Left ventricle myocardium inferior (tissue), 1 donor: Measurements from ENCODE around the gene GPRC5C. TPM values are rescaled to one million over a fixed set of nuclear protein-coding genes. Genes with fewer than 3 reads are reported as not detected.

Source experiments
- DNase-seq: peaks from one replicate; pipeline ENCODE4 v3.0.0-alpha.2; 2020
- H3K27ac ChIP-seq: fragments of 200-600 bp; replicated peaks from 2 replicates; pipeline ENCODE4 v1.8.0; 2021
- H3K27me3 ChIP-seq: fragments of 200-600 bp; 2 replicates; pipeline ENCODE4 v1.8.0; 2021; ENCODE audit warnings: low read depth
- H3K36me3 ChIP-seq: fragments of 200-600 bp; 2 replicates; pipeline ENCODE4 v1.8.0; 2021
- H3K4me1 ChIP-seq: fragments of 200-600 bp; 2 replicates; pipeline ENCODE4 v1.8.0; 2021
- H3K4me3 ChIP-seq: fragments of 200-600 bp; 2 replicates; pipeline ENCODE4 v1.8.0; 2021; ENCODE audit warnings: mild to moderate bottlenecking, moderate library complexity
- H3K9me3 ChIP-seq: fragments of 200-600 bp; replicated peaks from 2 replicates; pipeline ENCODE4 v1.8.0; 2021
- intact Hi-C: fragments of 100-400 bp; cut with micrococcal nuclease; formaldehyde crosslinking; loops from one replicate; pipeline ENCODE4 v1.11.0; 2022
- total RNA-seq: library from RNA; stranded (reverse); fragmentation: NEBNext Ultra II Directional; extraction: Animal tissue kit (Norgen Biotek cat#: 25700); gene quantifications from one replicate; pipeline ENCODE4 v1.2.1, GENCODE V29; 2021
- TF ChIP-seq, protein P1 (sequence below): fragments of 200-600 bp; IDR thresholded peaks from 2 replicates; pipeline ENCODE4 v1.8.0; 2021; ENCODE audit warnings: antibody characterized with exemption, mild to moderate bottlenecking, borderline replicate concordance
- donor health status: DM: no; HTN: yes; CAD: no; lungs with severe emphysema.

GPRC5C gene
- total RNA-seq, 1 donor from 2014 or later: 32.0 TPM

DNA sequence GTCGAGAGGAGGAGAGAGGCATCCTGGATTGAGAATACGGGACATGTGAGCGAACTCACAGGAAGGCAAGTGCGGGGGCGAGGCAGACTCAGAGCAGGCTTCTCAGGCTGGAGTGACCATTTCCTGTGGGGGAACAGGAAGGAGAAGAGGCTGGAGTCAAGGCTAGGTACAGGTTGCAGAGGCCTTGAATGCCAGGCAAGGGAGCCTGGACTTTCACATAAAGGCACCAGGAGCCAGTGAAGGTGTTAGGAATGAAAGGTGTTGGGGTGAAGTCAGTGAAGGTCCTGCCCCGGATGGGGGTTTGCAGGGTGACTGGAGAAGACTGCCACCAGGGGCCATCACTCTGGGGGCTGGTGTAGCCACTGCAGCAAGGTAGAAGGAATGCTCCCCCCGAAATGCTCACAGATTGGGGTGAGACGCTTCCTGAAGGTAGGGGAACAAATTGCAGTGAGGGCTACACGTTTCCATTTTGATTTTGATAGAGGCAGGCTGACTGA lies 5.3 kb upstream of the GPRC5C start:
- intact Hi-C loops: no loop called here

DNA sequence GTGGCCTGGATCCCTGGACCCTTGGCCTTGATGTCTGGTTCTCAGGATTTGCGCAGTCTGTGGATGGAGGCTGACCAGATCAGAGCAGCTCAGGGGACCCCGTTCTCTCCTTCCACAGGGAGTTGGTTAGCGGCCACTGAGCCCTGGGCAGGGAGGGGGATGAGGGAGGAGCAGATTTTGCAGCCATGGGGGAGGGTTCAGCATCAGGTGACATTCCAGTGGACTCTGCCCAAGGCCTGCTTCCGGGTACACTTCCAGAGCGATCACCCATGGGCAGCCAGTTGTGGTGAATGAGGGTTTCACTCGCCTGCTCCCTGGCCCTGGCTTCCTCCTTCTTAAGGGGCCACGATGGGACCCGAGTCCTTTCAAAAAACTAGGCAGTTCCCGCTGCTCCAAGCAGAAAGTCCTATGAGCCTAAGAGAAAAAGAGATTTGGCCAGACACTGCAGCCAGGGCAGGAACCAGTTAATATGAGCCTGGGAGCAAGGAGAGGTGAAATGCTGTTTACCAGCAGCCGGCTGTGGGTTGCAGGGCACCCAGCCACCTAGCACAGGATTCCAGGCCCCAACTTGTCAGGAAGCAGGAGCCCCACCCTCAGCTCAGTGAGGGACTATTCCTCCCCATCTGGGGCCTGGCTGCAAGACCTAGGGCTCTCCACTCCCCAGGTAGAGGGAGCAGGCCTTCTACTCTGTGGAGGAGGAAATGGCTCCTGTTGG lies 4.7 kb upstream of the GPRC5C start:
- no peaks in the 10 kb centered on the region for H3K9me3 ChIP-seq
- H3K27me3 ChIP-seq: peaks cover 5% of the 10 kb centered on the region
- H3K27ac ChIP-seq: peak overlapping the region; percentile 84
- TF ChIP-seq, protein P1, sequence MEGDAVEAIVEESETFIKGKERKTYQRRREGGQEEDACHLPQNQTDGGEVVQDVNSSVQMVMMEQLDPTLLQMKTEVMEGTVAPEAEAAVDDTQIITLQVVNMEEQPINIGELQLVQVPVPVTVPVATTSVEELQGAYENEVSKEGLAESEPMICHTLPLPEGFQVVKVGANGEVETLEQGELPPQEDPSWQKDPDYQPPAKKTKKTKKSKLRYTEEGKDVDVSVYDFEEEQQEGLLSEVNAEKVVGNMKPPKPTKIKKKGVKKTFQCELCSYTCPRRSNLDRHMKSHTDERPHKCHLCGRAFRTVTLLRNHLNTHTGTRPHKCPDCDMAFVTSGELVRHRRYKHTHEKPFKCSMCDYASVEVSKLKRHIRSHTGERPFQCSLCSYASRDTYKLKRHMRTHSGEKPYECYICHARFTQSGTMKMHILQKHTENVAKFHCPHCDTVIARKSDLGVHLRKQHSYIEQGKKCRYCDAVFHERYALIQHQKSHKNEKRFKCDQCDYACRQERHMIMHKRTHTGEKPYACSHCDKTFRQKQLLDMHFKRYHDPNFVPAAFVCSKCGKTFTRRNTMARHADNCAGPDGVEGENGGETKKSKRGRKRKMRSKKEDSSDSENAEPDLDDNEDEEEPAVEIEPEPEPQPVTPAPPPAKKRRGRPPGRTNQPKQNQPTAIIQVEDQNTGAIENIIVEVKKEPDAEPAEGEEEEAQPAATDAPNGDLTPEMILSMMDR: no peak
- no peak for DNase-seq
- intact Hi-C loops: no loop called here
- H3K4me1 ChIP-seq: peaks cover 72% of the 10 kb centered on the region
- H3K4me3 ChIP-seq: peak overlapping the region; percentile 9
- H3K36me3 ChIP-seq: no peaks in the 10 kb centered on the region

More for the DNA sequence above, 5.3 kb upstream of the GPRC5C start:
- H3K4me1 ChIP-seq: peaks cover 66% of the 10 kb centered on the region
- no peaks in the 10 kb centered on the region for H3K9me3 ChIP-seq
- peak overlapping the region; percentile 84 for H3K27ac ChIP-seq
- H3K4me3 ChIP-seq: no peak overlapping the region
- TF ChIP-seq, protein P1: no peak
- no peaks in the 10 kb centered on the region for H3K36me3 ChIP-seq
- no peak for DNase-seq
- H3K27me3 ChIP-seq: peaks cover 5% of the 10 kb centered on the region

DNA sequence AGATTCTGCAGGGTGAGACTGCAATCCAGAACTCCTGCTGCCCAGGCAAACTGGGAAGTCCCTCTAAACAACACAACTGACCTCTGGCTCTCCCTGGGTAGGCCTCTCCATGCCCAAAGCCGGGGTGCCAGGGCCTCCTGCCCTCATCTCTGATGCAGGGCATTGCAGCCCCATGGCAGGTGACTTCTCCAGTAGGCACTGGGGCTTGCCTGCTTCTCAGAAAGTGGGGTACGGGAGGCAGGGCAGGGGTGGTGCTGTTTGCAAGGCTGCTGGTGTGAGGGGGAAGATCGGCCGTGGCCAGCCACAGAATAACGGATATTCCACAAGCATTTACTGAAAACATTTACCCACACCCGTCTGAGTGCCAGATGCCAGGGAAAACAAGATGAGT lies 4.1 kb upstream of the GPRC5C start:
- Histone ChIP-seq H3K36me3 (no peaks in the 10 kb centered on the region), H3K27me3 (peaks cover 5% of the 10 kb centered on the region), H3K9me3 (no peaks in the 10 kb centered on the region), H3K27ac (peak overlapping the region; percentile 84), H3K4me3 (peak overlapping the region; percentile 9), H3K4me1 (peaks cover 77% of the 10 kb centered on the region)
- intact Hi-C loops: no loop called here
- no peak for DNase-seq
- TF ChIP-seq, protein P1: no peak

DNA sequence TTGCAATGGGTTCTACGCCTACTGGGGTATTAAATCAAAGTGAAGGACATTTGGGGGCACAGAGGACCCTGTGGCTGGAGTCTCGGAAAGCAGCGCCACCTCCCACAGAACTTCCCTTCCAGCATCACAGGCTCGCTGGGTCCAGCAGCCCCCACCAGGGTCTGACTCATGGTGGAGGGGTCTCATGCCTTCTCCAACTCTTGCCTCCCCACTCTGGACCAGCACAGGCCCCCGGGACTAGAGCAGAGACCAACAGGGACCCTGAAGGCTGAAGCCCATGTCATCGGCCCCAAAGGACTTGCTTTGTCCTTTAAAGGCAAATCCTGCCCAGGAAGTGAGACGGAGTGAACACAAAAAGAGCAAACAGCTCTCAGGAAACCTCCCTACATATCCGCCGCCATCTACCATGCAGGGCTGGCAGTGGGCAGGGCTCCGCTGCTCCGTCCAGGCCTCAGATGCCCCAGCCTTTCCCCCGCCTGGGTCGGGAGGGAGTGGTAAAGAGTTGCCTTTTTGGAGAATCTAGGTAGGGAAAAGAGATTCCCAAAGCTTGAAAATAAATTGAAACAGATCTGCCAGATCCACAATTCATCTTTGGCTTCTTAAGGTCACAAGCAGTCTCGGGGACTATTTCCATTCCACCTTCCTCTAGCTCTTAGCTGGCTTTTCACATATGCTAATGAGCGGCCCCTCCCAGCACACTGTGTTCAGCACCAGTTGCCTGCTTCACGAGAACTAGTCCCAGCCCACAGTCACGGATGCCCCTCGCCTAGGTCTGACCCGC lies 2.1 kb upstream of the GPRC5C start:
- intact Hi-C loops: no loop called here
- Histone ChIP-seq H3K4me1 (peaks cover 93% of the 10 kb centered on the region), H3K27ac (peak overlapping the region; percentile 97), H3K9me3 (no peaks in the 10 kb centered on the region), H3K36me3 (no peaks in the 10 kb centered on the region), H3K4me3 (peak overlapping the region; percentile 73), H3K27me3 (peaks cover 5% of the 10 kb centered on the region)
- DNase-seq: no peak
- TF ChIP-seq, protein P1: no peak

DNA sequence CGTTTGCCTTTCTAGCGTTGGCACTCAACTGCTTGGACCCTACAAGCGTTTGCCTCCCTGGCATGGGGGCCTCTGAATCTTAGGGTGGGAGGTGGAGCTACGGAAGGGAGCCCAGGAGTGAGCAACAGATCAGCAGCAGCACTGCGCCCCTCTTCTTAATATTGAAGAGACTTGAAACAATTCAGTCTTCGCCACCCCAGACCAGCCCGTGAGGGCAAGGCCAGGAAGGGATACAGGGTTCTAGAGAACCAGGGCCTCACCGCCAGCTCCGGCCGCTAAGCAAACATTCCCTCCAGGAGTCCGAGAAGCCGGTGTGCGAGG lies 1.5 kb upstream of the GPRC5C start:
- peak overlapping the region; percentile 97 for H3K27ac ChIP-seq
- H3K4me3 ChIP-seq: peak overlapping the region; percentile 73
- intact Hi-C loops: no loop called here
- H3K36me3 ChIP-seq: no peaks in the 10 kb centered on the region
- no peaks in the 10 kb centered on the region for H3K9me3 ChIP-seq
- H3K4me1 ChIP-seq: peaks cover 91% of the 10 kb centered on the region
- TF ChIP-seq, protein P1: no peak
- no peak for DNase-seq
- peaks cover 5% of the 10 kb centered on the region for H3K27me3 ChIP-seq
